ENCODE data around the gene PTGS1. TPM values are rescaled to one million over a fixed set of nuclear protein-coding genes. Genes with fewer than 3 reads are reported as not detected.

Gene PTGS1
- total RNA-seq, 2 donors from 2014 or later, result 6.0 to 37.3 TPM

DNA sequence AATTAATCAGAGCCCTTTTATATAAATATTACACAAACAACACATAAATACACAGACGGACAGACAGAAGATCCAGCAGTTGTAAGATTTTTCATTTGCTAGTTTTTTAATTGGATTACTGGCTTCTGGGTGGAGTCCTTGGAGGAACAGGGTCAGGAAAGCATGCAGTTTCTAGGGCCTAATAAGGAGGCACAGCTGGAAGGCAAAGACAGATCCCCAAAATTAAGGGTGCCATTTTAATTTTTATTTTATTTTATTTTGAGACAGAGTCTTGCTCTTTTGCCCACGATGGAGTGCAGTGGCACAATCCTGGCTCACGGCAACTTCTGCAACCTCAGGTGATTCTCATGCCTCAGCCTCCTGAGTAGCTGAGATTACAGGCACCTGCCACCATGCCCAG is 49.5 kb downstream of the PTGS1 start:
- intact Hi-C loops (cut with DNase I), result no loop called here
- no peak for ATAC-seq
- no peak for DNase-seq

DNA sequence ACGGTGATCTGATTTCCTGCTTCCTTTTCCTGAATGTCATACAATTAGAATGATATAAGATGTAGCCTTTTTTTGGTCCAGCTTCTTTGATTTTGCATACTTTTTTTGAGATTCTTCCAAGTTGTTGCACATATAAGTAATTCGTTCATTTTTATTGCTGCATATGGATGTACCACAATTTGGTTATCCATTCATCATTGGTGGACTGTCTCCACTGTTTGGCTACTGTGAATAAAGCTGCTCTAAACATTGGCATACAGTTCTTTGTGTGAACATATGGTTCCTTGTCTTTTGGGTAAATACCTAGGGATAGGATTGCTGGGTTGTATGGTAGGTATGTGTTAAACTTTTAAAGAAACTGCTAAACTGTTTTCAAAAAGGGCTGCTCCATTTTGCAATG is 54.3 kb downstream of the PTGS1 start:
- no peak for ATAC-seq
- intact Hi-C loops (cut with DNase I), result no loop called here
- no peak for DNase-seq

DNA sequence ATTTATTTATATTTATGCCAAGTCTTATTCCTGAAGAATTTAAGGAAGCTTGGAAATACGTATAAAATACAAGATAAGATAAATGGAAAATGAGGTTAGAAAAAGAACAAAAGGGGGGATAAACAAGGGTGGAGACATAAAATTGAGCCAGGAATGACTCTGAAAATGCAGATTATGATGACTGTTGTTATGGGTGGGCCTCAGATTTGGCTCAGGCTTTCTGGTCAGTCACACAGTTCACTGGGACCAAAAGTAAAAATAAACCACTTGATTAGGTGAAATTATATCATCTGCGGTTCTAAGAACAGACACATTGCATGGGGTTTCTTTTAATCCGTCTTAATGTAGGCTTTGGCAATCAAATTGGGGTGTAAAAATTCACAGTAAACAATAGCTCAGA is 55.9 kb downstream of the PTGS1 start:
- intact Hi-C loops (cut with DNase I), result no loop called here
- ATAC-seq (peak in 1 of 2 donors; percentile 62), DNase-seq (no peak)

DNA sequence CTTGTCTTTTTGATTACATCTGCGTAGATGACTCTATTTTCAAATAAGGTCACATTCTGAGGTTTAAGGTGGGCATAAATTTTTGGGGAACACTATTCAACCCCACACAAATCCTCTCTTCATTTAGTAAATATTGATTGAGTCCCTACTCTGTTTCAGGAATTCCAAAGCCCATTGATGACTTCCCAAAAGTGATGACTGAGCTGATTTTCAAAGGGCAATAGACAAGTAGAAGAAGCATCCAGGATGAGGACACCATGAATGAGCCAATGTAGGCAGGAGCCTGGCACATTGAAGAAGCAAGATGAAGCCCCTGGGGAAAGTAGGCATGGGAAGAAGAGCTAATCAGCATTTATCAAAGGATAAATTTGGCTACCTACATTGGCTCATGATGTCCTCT is 71.7 kb downstream of the PTGS1 start:
- intact Hi-C loops (cut with DNase I), result no loop called here
- no peak for ATAC-seq

DNA sequence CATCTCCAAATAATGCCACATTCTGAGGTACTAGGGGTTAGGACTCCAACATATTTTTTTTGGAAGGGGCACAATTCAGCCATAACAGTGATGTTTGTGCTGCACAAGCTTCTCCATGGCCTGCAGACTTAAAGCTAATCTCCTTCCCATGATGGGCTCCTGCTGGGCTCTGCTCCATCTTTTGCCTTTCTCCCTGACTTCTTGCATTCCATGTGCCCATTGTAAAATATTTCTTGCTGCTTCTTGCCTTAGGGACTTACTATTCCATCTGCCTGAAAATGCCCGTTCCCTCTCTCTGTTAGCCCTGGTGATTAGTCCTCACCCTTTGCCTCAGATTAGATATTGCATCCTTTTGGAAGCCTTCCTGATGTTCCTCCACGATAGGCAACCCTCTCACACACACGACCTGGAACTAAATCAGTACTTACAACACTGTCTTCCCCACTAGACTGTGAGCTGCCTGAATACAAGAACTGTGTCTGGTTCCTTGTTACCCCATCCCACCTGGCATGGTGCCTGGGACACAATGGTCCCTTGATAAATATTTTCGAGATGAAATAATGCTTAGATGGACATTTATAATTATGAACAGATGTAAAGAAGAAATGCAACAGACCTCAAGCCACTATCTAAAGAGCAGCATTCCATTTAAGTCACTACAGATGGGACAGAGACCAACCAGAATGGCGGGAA is 73.4 kb downstream of the PTGS1 start:
- peak; percentile 12 to 70 for ATAC-seq
- intact Hi-C loops (cut with DNase I), result no loop called here
- peak; percentile 38 for DNase-seq

More for the DNA sequence above, 71.7 kb downstream of the PTGS1 start:
- no peak for DNase-seq

Other genes with a start within 250 kb of the PTGS1 start
- gene NDUFA8, start 211.2 kb upstream of the PTGS1 start, total RNA-seq, result 100 to 1,000 TPM; 198 to 221 TPM
- gene MORN5, start 211.1 kb upstream of the PTGS1 start, total RNA-seq, result not detected
- gene LHX6, start 142.1 kb upstream of the PTGS1 start, total RNA-seq, result 10 to 100 TPM in 1 of 2 donors, 1 to 10 TPM in 1; 6.1 to 11.3 TPM
- gene RBM18, start 106.2 kb upstream of the PTGS1 start, total RNA-seq, result 10 to 100 TPM; 30.3 to 32.5 TPM
- gene MRRF, start 106.1 kb upstream of the PTGS1 start, total RNA-seq, result 10 to 100 TPM; 32.1 to 32.9 TPM
- gene OR1J1, start 106.9 kb downstream of the PTGS1 start, total RNA-seq, result not detected
- not detected for gene OR1J2, start 139.8 kb downstream of the PTGS1 start, total RNA-seq
- not detected for gene OR1J4, start 148.1 kb downstream of the PTGS1 start, total RNA-seq
- gene OR1N1, start 156.3 kb downstream of the PTGS1 start, total RNA-seq, result not detected
- gene OR1N2, start 182.1 kb downstream of the PTGS1 start, total RNA-seq, result not detected
- gene OR1L8, start 212.4 kb downstream of the PTGS1 start, total RNA-seq, result under 1 TPM in 1 of 2 donors, not detected in 1; 0.16 TPM
- gene OR1Q1, start 243.7 kb downstream of the PTGS1 start, total RNA-seq, result not detected